AG08395 (cell line): ENCODE data around the gene SNX1.

Source experiments
- DNase-seq: peaks from one replicate; pipeline ENCODE4 v3.0.0; 2012; ENCODE audit warnings: mixed read lengths, low spot score

The SNX1 gene

GRCh38 chr15:64164436-64164835, 68.7 kb downstream of the SNX1 start:
- DNase-seq = no peak

- DNase-seq = no peak
Observed at GRCh38 chr15:64166102-64166890, 70.5 kb downstream of the SNX1 start.

GRCh38 chr15:64180235-64180824, 84.5 kb downstream of the SNX1 start:
- DNase-seq = no peak

GRCh38 chr15:64182859-64183370, 87.1 kb downstream of the SNX1 start:
- no peak for DNase-seq

- DNase-seq = no peak
Observed at GRCh38 chr15:64185146-64185911, 89.5 kb downstream of the SNX1 start.

- no peak for DNase-seq
Observed at GRCh38 chr15:64187396-64188191, 91.8 kb downstream of the SNX1 start.
